Prostate gland (tissue), 2 donors: Measurements from ENCODE around the gene SVOP.

Source experiments
- POLR2A ChIP-seq: fragments of 450-650 bp; IDR thresholded peaks from one replicate; pipeline ENCODE4 v1.6.1; 2016; ENCODE audit warnings: antibody characterized with exemption, mild to moderate bottlenecking
- TF ChIP-seq, protein P1 (sequence below), 4 experiments: fragments of 200-600 bp in 2 of 4; fragments of 450-650 bp in 2 of 4; sonication (generic) in 2 of 4; IDR thresholded peaks; 1 replicate in 3 of 4; 2 replicates in 1 of 4; pipeline ENCODE4 v1.5.1; 2016 to 2019; ENCODE audit warnings: antibody characterized with exemption in 4 of 4, mild to moderate bottlenecking in 2 of 4, moderate library complexity in 2 of 4

DNA sequence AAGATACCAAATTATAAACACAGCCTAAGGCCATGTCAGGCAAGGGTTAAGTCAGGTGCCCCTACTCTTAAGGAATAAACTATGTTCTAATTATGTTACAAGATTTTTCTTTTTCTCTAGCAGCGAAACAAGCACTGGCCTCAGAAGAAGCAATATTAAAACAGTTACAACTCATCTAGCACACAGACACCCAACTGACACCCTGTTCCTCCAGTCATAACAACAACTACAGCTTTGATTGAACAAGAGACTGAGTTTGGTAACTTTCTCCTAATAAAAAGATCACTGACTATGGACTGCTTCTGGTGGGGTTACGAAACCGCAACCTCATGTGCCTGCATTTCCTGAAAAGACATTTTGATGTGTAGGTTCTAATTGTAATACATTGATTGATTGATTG lies 144.3 kb downstream of the SVOP start:
- TF ChIP-seq, protein P1, sequence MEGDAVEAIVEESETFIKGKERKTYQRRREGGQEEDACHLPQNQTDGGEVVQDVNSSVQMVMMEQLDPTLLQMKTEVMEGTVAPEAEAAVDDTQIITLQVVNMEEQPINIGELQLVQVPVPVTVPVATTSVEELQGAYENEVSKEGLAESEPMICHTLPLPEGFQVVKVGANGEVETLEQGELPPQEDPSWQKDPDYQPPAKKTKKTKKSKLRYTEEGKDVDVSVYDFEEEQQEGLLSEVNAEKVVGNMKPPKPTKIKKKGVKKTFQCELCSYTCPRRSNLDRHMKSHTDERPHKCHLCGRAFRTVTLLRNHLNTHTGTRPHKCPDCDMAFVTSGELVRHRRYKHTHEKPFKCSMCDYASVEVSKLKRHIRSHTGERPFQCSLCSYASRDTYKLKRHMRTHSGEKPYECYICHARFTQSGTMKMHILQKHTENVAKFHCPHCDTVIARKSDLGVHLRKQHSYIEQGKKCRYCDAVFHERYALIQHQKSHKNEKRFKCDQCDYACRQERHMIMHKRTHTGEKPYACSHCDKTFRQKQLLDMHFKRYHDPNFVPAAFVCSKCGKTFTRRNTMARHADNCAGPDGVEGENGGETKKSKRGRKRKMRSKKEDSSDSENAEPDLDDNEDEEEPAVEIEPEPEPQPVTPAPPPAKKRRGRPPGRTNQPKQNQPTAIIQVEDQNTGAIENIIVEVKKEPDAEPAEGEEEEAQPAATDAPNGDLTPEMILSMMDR (IDR thresholded peaks at IDR 0.05) = no peak
- no peak for TF ChIP-seq POLR2A
